ENCODE measurements around the gene KRT83.

DNA sequence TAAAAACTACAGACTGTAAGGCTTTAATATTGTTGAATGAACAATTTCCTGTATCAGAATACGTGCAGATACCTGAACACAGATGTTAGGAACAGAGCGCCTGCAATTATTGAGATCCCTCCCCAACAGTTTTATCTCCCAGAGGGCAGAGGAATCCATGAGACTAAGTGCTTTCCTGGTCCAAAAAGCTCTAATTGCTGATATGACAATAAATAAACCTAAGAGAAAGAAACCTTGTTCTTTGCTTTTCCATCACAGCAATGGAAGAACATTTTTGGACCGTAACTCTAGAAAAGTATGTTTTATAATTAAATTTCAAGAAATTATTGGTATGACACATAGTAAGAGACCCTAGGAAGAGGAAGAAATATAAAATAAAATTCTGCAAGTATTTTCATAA lies 13.0 kb upstream of the KRT83 start:
- no peak for TF ChIP-seq TAF1 (IDR thresholded peaks at IDR 0.05; ENCODE audit: borderline replicate concordance, low read depth, low read length)
- TF ChIP-seq POLR2A (IDR thresholded peaks at IDR 0.05; ENCODE audit: low read depth, low read length), result no peak
- no peak for TF ChIP-seq POLR2AphosphoS5 (IDR thresholded peaks at IDR 0.05; ENCODE audit: low read depth, low read length)
